A673 (cell line): ENCODE measurements around the gene KPTN.

Experiments
- CTCF ChIP-seq: fragments of 300-800, 200-600 bp; sonication (generic); conservative IDR thresholded peaks from 2 replicates; pipeline ENCODE4 v1.5.1; 2017; ENCODE audit warnings: low read depth, mild to moderate bottlenecking, antibody characterized with exemption, low read length, moderate library complexity, mixed read lengths
- EZH2 ChIP-seq: fragments of 200-600 bp; sonication (generic); IDR thresholded peaks from 2 replicates; pipeline ENCODE4 v1.6.1; 2017; ENCODE audit warnings: borderline replicate concordance, low read depth, mild to moderate bottlenecking, mixed read lengths, antibody characterized with exemption, low read length; ENCODE audit not compliant: poor library complexity, severe bottlenecking

GRCh38 chr19:47526798-47527197, 42.8 kb upstream of the KPTN start:
- TF ChIP-seq CTCF = no peak
- no peak for TF ChIP-seq EZH2
